Measurements from ENCODE around the gene NAA16.

The NAA16 gene

DNA sequence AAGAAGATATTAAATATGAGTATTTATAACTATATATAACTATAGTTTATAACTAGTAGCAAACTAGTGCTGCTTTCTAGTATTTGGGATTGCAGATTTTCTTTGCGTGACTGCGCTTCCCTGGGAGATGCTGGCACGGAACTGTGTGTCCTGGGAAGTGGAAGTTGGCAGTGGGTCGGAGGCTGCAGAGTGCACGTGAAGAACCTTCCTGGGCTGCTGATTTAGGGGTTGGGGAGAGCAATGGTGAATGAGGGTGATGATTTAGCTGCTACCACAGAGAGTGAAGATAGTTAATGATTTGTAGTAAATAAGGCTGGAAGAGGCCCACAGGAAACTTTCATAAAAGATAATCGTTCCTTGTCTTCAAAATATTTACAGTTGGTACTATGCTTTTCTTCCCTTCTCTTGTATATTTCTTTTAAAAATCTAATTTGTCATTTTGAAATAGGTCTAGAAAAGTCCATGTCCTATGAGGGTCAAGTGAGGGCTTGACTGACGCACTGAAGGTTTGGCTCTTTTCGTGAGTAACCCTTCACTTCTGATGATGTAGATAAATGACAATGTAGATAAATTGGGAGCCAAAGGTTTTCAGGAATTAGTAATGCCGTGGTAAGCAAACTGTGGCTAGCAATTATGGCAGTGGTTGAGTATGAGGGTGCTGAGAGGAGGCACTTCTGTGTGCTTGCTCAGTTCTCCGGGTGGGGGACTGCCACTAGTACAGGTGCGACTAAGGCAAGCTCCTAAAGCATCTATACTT is 3.0 kb upstream of the NAA16 start:
- H3K4me3 ChIP-seq (ENCODE audit: low read depth, low read length), result no peak overlapping the region

DNA sequence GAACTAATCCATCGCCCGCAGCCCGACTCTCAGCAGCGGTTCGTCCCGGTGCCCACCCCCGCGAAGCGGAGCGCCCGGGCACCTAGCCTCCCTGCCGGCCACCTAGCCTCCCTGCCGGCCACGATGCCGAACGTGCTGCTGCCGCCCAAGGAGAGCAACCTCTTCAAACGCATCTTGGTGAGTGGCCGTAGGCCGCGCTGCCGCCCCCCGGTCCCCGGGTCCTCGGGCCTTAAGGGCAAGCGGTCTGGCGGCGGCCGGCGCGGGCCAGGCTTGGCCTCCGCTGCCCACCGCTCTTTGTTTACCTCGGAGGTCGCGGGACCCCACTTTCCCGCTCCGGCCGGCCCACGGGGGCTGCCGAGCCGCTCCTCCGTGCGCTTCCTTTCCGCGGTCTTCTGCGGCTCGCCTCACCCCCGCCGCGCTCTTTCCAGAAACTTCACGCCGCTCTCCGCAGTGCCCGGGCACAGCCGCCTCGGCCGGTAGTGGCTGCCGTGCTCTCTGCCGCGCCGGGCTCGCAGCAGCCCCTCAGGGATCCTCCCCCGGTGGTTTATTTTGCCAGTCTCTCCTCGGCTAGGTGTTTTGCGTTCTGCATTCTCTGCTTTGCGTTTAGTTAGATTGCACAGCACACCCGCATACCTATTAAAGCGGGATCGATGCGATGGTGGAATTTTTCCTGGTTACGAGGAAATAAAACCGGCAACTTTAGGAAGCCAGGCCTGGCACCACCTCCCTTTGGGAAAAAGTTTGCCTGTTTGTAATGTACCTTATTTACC is 524 bp downstream of the NAA16 start:
- H3K4me3 ChIP-seq (ENCODE audit: low read depth, low read length), result peak overlapping the region; percentile 100
- peak; percentile 49 for DNase-seq
- peaks cover 3% of the 10 kb centered on the region; the same call in 1 of the 2 replicates for H3K36me3 ChIP-seq
- no peaks in the 10 kb centered on the region for H3K9me3 ChIP-seq
- H3K4me1 ChIP-seq, result peaks cover 2% of the 10 kb centered on the region; the same call in 1 of the 2 replicates
- no peaks in the 10 kb centered on the region for H3K27me3 ChIP-seq
- TF ChIP-seq, protein P1, sequence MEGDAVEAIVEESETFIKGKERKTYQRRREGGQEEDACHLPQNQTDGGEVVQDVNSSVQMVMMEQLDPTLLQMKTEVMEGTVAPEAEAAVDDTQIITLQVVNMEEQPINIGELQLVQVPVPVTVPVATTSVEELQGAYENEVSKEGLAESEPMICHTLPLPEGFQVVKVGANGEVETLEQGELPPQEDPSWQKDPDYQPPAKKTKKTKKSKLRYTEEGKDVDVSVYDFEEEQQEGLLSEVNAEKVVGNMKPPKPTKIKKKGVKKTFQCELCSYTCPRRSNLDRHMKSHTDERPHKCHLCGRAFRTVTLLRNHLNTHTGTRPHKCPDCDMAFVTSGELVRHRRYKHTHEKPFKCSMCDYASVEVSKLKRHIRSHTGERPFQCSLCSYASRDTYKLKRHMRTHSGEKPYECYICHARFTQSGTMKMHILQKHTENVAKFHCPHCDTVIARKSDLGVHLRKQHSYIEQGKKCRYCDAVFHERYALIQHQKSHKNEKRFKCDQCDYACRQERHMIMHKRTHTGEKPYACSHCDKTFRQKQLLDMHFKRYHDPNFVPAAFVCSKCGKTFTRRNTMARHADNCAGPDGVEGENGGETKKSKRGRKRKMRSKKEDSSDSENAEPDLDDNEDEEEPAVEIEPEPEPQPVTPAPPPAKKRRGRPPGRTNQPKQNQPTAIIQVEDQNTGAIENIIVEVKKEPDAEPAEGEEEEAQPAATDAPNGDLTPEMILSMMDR (IDR thresholded peaks at IDR 0.05; ENCODE audit: low read depth, low read length), result no peak

More for the DNA sequence above, 3.0 kb upstream of the NAA16 start:
- H3K36me3 ChIP-seq, result 0 out of 2 replicates have a peak, but pooled peaks cover 3% of the 10 kb centered on the region
- no peaks in the 10 kb centered on the region for H3K9me3 ChIP-seq
- peaks cover 4% of the 10 kb centered on the region; the same call in 1 of the 2 replicates for H3K4me1 ChIP-seq
- TF ChIP-seq, protein P1 (IDR thresholded peaks at IDR 0.05; ENCODE audit: low read depth, low read length), result no peak
- no peaks in the 10 kb centered on the region for H3K27me3 ChIP-seq
- DNase-seq, result no peak

DNA sequence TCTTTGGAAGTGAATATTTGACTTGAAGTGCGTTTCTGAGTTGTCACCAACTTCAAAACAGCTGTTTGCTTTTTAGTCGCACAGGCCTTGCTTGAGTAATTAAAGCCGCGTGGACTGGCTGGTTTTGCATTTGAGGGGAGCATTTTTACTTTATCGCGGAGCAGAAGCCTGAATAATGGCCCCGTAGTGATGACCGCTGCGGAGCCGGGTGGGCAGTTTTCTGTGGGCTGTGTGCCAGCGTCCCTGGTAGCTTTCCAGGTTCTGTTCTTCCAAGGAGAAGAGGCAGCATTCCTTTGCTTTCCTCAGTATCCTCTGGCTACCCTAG is 1.1 kb downstream of the NAA16 start:
- Histone ChIP-seq H3K4me3 (ENCODE audit: low read depth, low read length) (peak overlapping the region; percentile 100), H3K36me3 (peaks cover 3% of the 10 kb centered on the region; the same call in 1 of the 2 replicates), H3K9me3 (no peaks in the 10 kb centered on the region), H3K4me1 (no peaks in the 10 kb centered on the region), H3K27me3 (no peaks in the 10 kb centered on the region)
- peak; percentile 64 for DNase-seq
- TF ChIP-seq, protein P1 (IDR thresholded peaks at IDR 0.05; ENCODE audit: low read depth, low read length), result no peak

DNA sequence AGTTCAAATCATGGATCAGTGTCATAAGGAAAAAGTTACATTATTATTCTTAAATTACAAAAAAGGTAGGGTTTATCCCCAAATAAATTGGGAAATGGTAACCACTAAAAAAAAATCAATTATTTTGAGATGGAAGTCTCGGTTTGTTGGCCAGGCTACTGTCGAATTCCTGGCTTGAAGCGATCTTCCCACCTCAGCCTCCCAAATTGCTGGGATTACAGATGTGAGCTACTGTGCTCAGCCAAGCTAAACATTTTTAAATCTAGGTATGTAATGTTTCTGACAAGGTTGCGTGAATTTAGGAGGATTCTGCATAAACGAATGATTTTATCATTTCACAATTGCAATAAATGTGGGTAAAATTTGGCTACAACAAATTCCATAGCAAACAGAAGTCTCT is 2.0 kb downstream of the NAA16 start:
- peak overlapping the region; percentile 100 for H3K4me3 ChIP-seq (ENCODE audit: low read depth, low read length)
- DNase-seq, result no peak
- TF ChIP-seq, protein P1 (IDR thresholded peaks at IDR 0.05; ENCODE audit: low read depth, low read length), result no peak
- H3K36me3 ChIP-seq, result peaks cover 11% of the 10 kb centered on the region
- H3K4me1 ChIP-seq, result no peaks in the 10 kb centered on the region
- H3K9me3 ChIP-seq, result no peaks in the 10 kb centered on the region
- no peaks in the 10 kb centered on the region for H3K27me3 ChIP-seq

DNA sequence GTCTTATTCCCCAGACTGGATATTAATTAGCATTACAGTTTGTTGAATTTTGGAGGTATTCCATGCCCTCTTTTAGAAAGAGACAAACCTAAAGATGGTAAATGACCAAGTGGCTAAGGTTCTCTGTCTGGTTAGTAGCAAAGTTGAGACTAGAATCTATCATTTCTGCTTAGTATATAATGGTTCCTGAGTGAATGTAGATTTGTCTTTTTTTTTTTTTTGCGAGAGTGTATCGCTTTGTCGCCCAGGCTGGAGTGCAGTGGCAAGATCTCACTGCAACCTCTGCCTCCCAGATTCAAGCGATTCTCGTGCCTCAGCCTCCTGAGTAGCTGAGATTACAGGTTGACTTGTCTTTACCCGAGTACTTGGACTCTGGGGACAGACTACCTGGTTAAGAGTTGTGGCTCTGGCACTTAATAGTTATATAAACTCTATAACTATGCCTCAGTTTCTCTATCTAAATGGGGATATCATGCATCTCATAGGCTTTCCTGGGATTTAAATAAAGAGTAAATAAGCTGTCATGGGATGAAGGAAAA is 2.7 kb downstream of the NAA16 start:
- H3K4me1 ChIP-seq, result no peaks in the 10 kb centered on the region
- DNase-seq, result no peak
- peaks cover 14% of the 10 kb centered on the region for H3K36me3 ChIP-seq
- TF ChIP-seq, protein P1 (IDR thresholded peaks at IDR 0.05; ENCODE audit: low read depth, low read length), result no peak
- no peaks in the 10 kb centered on the region for H3K9me3 ChIP-seq
- H3K4me3 ChIP-seq (ENCODE audit: low read depth, low read length), result peak overlapping the region; percentile 100
- no peaks in the 10 kb centered on the region for H3K27me3 ChIP-seq
